ENCODE measurements around the gene TNFRSF13B.
"Not testable (repeated sequence)": the region's sequence is repeated elsewhere in the genome, so short reads cannot be mapped to it uniquely, and the experiment has no call there.

Gene TNFRSF13B

DNA sequence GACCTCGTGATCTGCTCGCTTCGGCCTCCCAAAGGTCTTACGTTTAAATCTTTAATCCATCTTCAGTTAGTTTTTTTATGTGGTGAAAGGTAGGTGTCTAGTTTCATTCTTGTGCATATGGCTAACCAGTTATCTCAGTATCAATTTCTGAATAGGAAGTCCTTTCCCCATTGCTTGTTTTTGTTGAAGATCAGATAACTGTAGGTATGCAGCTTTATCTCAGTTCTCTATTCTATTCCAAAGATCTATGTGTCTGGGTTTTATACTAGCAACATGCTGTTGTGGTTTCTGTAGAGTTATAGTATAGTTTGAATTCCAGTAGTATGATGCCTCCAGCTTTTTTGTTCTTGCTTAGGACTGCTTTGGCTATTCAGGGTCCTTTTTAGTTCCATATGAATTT, 65.2 kb downstream of the TNFRSF13B start:
- DNase-seq = no peak

DNA sequence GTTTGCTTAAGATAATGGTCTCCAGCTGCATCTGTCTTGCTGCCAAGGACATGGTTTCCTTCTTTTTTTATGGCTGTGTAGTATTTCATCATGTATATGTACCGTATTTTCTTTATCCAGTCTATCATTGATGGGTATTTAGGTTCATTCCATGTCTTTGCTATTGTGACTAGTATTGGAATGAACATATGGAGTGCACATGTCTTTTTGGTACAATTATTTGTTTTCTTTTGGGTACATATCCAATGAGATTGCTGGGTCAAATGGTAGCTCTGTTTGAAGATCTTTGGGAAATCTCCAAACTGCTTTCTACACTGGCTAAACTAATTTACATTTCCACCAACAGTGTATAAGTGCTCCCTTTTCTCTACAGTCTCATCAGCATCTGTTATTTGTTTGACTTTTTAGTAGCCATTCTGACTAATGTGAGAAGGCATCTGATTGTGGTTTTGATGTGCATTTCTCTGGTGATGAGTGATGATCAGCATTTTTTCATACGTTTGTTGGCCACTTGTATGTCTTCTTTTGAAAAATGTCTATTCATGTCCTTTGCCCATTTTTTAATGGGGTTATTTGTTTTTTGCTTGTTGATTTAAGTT, 66.2 kb downstream of the TNFRSF13B start:
- peak; percentile 87 for DNase-seq

DNA sequence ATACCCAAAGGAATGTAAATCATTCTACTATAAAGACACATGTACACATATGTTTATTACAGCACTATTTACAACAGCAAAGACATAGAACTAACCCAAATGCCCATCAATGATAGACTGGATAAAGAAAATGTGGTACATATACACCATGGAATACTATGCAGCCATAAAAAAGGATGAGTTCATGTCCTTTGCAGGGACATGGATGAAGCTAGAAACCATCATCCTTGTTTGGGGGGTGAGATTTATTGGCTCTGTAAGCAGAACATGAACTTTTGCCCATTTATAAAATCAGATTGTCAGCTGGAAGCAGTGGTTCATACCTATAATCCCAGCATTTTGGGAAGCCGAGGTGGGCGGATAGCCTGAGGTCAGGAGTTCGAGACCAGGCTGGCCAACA, 68.8 kb downstream of the TNFRSF13B start:
- DNase-seq = not testable (repeated sequence)

DNA sequence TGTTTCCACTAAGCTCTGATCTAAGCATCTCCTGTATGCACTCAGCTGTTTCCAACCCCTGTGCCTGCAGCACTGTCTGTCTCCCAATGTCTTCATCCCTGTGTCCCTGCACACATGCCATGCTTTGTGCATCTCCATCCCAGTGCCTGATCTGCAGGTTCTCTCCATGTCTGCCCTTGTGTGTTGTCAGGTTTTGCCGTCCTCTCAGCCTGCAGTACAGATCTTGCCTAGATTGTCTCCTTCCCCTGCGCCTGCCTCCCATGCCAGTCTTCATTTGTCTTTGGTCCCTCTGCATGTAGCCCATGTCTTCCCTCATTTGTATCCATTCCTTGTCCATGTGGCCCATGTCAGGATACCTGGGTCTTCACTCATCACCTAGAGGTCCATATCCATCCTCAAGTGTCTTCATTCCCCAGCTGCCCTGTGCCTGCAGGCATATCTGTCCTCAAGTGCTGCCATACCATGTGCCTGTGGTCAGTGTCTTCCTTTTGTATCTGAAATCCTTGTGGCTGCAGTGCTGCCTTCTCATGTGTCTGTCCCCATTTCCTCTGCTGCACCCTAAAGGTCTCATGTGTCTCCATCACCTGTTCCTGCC, 71.5 kb downstream of the TNFRSF13B start:
- DNase-seq = no peak

DNA sequence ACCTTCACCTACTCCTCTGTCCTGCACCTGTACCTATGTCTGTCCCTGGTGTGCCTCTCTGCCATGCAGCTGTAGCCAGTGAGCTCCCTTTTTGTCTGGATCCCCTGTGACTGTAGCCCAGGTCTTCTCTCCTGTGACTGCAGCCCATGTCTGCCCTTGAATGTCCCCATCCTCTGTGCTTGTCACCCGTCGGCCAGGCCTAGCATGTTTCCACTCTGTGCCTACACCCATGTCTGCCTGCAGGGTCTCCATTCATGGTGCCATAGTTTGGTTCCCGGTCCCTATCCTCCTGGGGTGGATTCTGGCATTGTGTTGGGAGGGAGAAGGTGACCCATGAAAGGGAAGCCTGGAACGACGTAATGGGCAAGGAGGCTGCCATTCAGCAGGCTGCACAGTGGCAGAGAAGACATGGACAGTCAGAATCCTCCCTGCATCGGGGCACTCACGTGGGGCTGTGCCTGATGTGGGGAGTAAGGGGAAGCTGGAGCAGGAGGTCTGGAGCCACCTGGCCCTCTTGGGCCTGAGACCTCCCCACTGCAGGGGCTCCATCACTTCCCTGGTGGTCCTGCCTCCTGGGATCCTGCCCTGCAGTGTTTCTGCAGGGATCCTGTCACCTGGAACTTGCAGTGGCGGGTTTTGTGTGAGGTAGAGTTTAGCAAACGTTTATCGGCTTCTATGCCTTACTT, 74.6 kb downstream of the TNFRSF13B start:
- DNase-seq = not testable (repeated sequence)

DNA sequence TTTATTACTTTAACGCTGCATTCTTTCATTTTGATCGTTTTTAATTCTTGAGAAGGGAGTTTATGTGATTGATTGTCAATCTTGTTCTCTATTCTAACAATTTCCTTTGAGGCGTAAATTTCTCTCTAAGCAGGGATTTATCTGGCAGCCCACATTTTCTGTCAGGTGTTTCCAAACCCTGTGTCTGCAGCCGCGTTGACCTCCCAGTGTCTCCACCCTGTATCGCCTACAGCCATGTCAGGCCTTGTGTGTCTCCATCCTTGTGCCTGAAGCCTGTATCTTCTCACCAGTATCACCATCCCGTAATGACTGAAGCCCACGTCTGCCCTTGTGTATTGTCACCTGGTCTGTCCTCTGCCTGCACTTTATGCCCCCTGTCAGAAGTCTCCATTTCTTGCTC, 75.7 kb downstream of the TNFRSF13B start:
- not testable (repeated sequence) for DNase-seq

DNA sequence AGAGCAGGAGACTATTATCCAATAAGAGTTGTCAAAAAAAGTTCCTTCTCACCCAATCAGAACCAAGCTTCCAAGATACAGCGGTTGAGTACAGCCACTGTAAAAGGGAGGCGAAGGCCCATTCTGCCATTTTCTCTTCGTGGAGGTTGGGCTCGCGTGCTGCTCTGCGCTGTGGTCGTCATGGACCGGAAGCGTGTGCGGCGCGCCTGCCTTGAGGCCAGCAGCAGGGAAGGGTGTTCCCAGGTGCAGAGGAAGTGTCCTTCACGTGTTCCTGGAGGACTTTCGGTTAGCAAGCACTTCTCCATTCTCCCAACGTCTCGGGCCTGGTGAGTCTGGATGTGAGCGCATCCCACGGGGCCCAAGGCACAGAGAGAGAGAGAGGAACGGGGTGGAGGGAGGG, 78.4 kb downstream of the TNFRSF13B start:
- not testable (repeated sequence) for DNase-seq

DNA sequence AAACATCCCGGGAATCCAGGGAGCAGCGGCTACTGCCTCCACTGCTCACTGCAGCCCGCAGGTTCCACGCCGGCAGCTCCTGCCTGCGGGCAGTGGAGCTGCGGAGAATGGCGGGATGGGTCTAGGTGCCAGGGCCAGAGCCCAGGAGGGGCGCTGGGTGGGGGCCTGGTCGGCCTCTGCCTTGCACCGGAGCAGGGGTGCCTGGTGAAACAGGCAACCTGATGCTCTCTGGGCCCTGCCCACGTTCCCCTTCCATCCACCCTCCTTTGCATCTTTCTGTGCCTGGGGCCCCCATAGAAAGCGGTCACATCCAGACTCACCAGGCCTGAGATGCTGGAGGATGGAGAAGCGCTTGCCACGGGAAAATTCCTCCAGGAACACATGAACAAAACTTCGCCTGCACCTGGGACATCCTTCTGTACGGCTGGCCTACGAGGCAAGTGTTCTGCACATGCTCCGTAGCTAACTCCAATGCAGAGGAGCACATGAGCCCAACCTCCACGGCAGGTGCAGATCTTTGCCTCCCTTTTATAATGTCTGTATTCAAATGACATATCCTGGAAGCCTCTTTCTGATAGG, 79.0 kb downstream of the TNFRSF13B start:
- DNase-seq = not testable (repeated sequence)

DNA sequence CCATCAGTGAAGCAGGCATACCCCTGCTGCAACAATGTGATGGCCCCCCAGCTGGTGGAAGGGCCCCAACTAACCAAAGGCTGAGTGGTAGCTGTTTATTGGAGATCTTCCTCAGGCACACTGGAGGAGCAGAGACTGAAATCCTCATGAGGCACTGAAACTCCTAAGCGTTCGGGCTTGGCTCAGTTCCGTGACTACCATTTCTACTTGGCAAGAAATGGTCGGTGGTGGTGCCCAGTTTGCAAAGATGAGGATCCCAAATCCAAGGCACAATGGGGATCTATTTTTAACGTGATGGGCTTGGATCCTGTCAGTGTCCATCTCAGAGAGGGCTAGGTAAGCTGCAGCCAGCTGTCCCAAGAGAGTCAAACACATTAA, 82.8 kb downstream of the TNFRSF13B start:
- no peak for DNase-seq
